Endothelial cell of umbilical vein (primary cell): ENCODE data around the gene DDX54. TPM values are rescaled to one million over a fixed set of nuclear protein-coding genes. Genes with fewer than 3 reads are reported as not detected.

ENCODE experiments used
- BruUV-seq: library from RNA; stranded (reverse); fragments of 400-500 nt; replicated peaks from 2 replicates; lab custom pipeline; 2021; lab: Mats Ljungman, UMichigan
- CTCF ChIA-PET: fragments of 300-600, 350-600 bp; sonication (Branson Sonifier 250); formaldehyde crosslinking; loops from one replicate; lab custom pipeline; 2021; ENCODE audit warnings: antibody characterized with exemption, inconsistent platforms; lab: Charles Lee
- POLR2A ChIA-PET: fragments of 300-600, 350-600 bp; sonication (Branson Sonifier 250); formaldehyde crosslinking; loops from one replicate; lab custom pipeline; 2021; ENCODE audit warnings: antibody characterized with exemption, inconsistent platforms; lab: Charles Lee
- DNase-seq: peaks from one replicate; pipeline ENCODE4 v3.0.0-alpha.2; 2011; ENCODE audit warnings: low read depth, low spot score
- FAIRE-seq: peaks from 2 replicates; lab custom pipeline; 2011; peaks lifted over from hg19 to GRCh38; lab: Jason Lieb, UNC
- H2AFZ ChIP-seq: 2 replicates; pipeline ENCODE4 v1.6.0; 2012; ENCODE audit warnings: low read depth, low read length, control low read depth, inconsistent platforms
- H3K27ac ChIP-seq: 2 replicates; pipeline ENCODE4 v1.5.1; 2011; ENCODE audit warnings: low read depth, mild to moderate bottlenecking, control low read depth, low read length, moderate library complexity; ENCODE audit not compliant: insufficient read depth
- H3K27me3 ChIP-seq, 2 experiments: 2 replicates each; pipeline versions ENCODE4 v1.6.0 to v1.6.1; 2011; ENCODE audit warnings: low read length in 2 of 2, mixed read lengths in 1 of 2; ENCODE audit not compliant: control insufficient read depth in 2 of 2, insufficient read depth in 2 of 2
- H3K36me3 ChIP-seq, 2 experiments: 2 replicates in 1 of 2; 3 replicates in 1 of 2; pipeline ENCODE4 v1.5.1; 2011; ENCODE audit warnings: low read length in 2 of 2, mild to moderate bottlenecking in 1 of 2, moderate library complexity in 1 of 2; ENCODE audit not compliant: control insufficient read depth in 2 of 2, insufficient read depth in 2 of 2; ENCODE audit errors: extremely low read depth in 1 of 2
- H3K4me1 ChIP-seq: 3 replicates; pipeline ENCODE4 v1.5.1; 2011; ENCODE audit warnings: mild to moderate bottlenecking, low read length; ENCODE audit not compliant: control insufficient read depth, insufficient read depth; ENCODE audit errors: extremely low read depth
- H3K4me2 ChIP-seq: 2 replicates; pipeline ENCODE4 v1.6.1; 2011; ENCODE audit warnings: low read length, control low read depth, mixed read lengths; ENCODE audit not compliant: insufficient read depth
- H3K4me3 ChIP-seq, 3 experiments: fragments of 200-600 bp in 1 of 3; sonication (generic), shearing (Covaris generic) in 1 of 3; replicated peaks in 1 of 3; 2 replicates each; pipeline ENCODE4 v1.5.1; 2011 to 2016; ENCODE audit warnings: control low read depth in 3 of 3, low read length in 3 of 3, mild to moderate bottlenecking in 2 of 3, inconsistent platforms in 1 of 3, low read depth in 1 of 3, moderate library complexity in 1 of 3; ENCODE audit not compliant: insufficient read depth in 1 of 3
- H3K79me2 ChIP-seq: 2 replicates; pipeline ENCODE4 v1.6.0; 2012; ENCODE audit warnings: low read length, inconsistent platforms; ENCODE audit not compliant: control insufficient read depth, insufficient read depth
- H3K9ac ChIP-seq: replicated peaks from 2 replicates; pipeline ENCODE3; 2011; ENCODE audit warnings: low read length, control low read depth; ENCODE audit not compliant: insufficient read depth; ENCODE audit errors: extremely low read depth
- H3K9me1 ChIP-seq: replicated peaks from 3 replicates; pipeline ENCODE4 v1.6.0; 2011; ENCODE audit warnings: mild to moderate bottlenecking, low read length; ENCODE audit not compliant: control insufficient read depth, insufficient read depth; ENCODE audit errors: extremely low read depth
- H3K9me3 ChIP-seq: replicated peaks from 2 replicates; pipeline ENCODE4 v1.5.1; 2012; ENCODE audit warnings: low read length, inconsistent platforms; ENCODE audit not compliant: control insufficient read depth, insufficient read depth
- H4K20me1 ChIP-seq: replicated peaks from 2 replicates; pipeline ENCODE3; 2011; ENCODE audit warnings: mild to moderate bottlenecking, low read length; ENCODE audit not compliant: control insufficient read depth, insufficient read depth; ENCODE audit errors: extremely low read depth
- CTCF ChIP-seq, 2 donors: IDR thresholded peaks; 1 replicate in 1 of 2; 2 replicates in 1 of 2; pipeline ENCODE4 v1.5.1; 2011; ENCODE audit warnings: low read length in 2 of 2, mild to moderate bottlenecking in 2 of 2, moderate library complexity in 2 of 2, control low read depth in 1 of 2, inconsistent platforms in 1 of 2, low read depth in 1 of 2; ENCODE audit not compliant: insufficient read depth in 1 of 2; ENCODE audit errors: extremely low read depth in 1 of 2
- POLR2A ChIP-seq: IDR thresholded peaks from 2 replicates; pipeline ENCODE4 v1.6.1; 2012; ENCODE audit warnings: low read depth, mild to moderate bottlenecking, control low read depth, low read length
- POLR2AphosphoS5 ChIP-seq: IDR thresholded peaks from 2 replicates; pipeline ENCODE4 v1.6.1; 2012; ENCODE audit warnings: low read depth, mild to moderate bottlenecking, control low read depth, low read length, moderate library complexity; ENCODE audit not compliant: insufficient read depth
- dilution Hi-C: fragments of 300-500 bp; cut with MboI; formaldehyde crosslinking; loops from one replicate; pipeline ENCODE4 v1.15.0; 2019; ENCODE audit warnings: low sequenced_read_pairs; ENCODE audit not compliant: extremely low pct_ligation_motif_present
- intact Hi-C: fragments of 100-400 bp; cut with micrococcal nuclease; formaldehyde crosslinking; loops from one replicate; pipeline ENCODE4 v1.10.0; 2022
- polyA plus RNA-seq, 4 experiments: library from polyadenylated mRNA; depleted of rRNA in 3 of 4; stranded (reverse) in 3 of 4; unstranded in 1 of 4; fragments of >200 nt; gene quantifications; 2 replicates each; pipeline versions ENCODE4 v1.2.1 to v1.2.3, GENCODE V29; 2011 to 2012; ENCODE audit warnings: missing spikeins in 1 of 4
- total RNA-seq: library from RNA; stranded (reverse); gene quantifications from 2 replicates; pipeline ENCODE4 v1.2.3, GENCODE V29; 2021

The DDX54 gene
- total and polyA plus RNA-seq, 2 donors (not counting 3 experiments of a cell fraction or from before 2014, with no cell fraction given): 54.1 to 90.0 TPM

GRCh38 chr12:113222730-113223531, 37.7 kb upstream of the DDX54 start:
- Histone ChIP-seq H3K79me2 (peaks cover 6% of the 10 kb centered on the region), H3K4me2 (peak overlapping the region; percentile 94), H3K36me3 (no peaks in the 10 kb centered on the region), H3K4me3 (peak overlapping the region in 2 of 3 experiments; percentile 40 to 69), H3K9me1 (no peaks in the 10 kb centered on the region), H3K27me3 (no peaks in the 10 kb centered on the region), H4K20me1 (no peaks in the 10 kb centered on the region), H2AFZ (peak overlapping the region; percentile 16), H3K9me3 (no peaks in the 10 kb centered on the region), H3K9ac (peak overlapping the region; percentile 71), H3K27ac (peak overlapping the region; percentile 12), H3K4me1 (peaks cover 26% of the 10 kb centered on the region)
- FAIRE-seq: peak; percentile 98
- intact Hi-C loops: loop anchor here (1.0 to 10.0 kb wide), 2 partner anchors 23 to 112 kb away; partner anchors contain the start of gene SLC8B1
- POLR2A ChIA-PET: interaction anchor here (0.6 to 2.7 kb wide), 8 partner anchors 9 to 67 kb away, joined by 3 to 15 read pairs (median 6); partner anchors contain the start of gene DDX54
- dilution Hi-C loops: no loop called here
- CTCF ChIA-PET: interaction anchor here (0.7 to 2.1 kb wide), 11 partner anchors 10 to 203 kb away, joined by 3 to 9 read pairs (median 4); no protein-coding TSS in a partner anchor
- DNase-seq: peak; percentile 97
- no peak for TF ChIP-seq POLR2A
- TF ChIP-seq CTCF (IDR thresholded peaks at IDR 0.05; ENCODE audit: extremely low read depth in 1 of 2, insufficient read depth in 1 of 2, low read depth in 1 of 2, low read length in 2 of 2): no peak
- peak; percentile 74 for TF ChIP-seq POLR2AphosphoS5
- no TSS peak for BruUV-seq
